ENCODE results near the gene PCYT2. TPM values are rescaled to one million over a fixed set of nuclear protein-coding genes. Genes with fewer than 3 reads are reported as not detected.

PCYT2 gene
- total RNA-seq, 1 donor from 2014 or later, result 39.7 TPM

GRCh38 chr17:81948635-81949378 lies 37.6 kb upstream of the PCYT2 start:
- no peak for ATAC-seq
- DNase-seq, result no peak
- H3K36me3 ChIP-seq, result no peaks in the 10 kb centered on the region
- H3K27me3 ChIP-seq (ENCODE audit: low read depth), result no peaks in the 10 kb centered on the region
- H3K4me3 ChIP-seq, result no peak overlapping the region
- no peaks in the 10 kb centered on the region for H3K4me1 ChIP-seq
- H3K9me3 ChIP-seq, result no peaks in the 10 kb centered on the region
- intact Hi-C loops (cut with DNase I), result no loop called here
- H3K27ac ChIP-seq, result no peak overlapping the region
- no peak for TF ChIP-seq CTCF (IDR thresholded peaks at IDR 0.05)

GRCh38 chr17:81947189-81947588 lies 36.0 kb upstream of the PCYT2 start, which contains the start of gene MYADML2:
Gene MYADML2, minus strand, starts transcription at chr17:81947233. Its CDS starts 5,492 bp downstream, at chr17:81941741.
- DNase-seq, result no peak
- no peak for ATAC-seq
- Histone ChIP-seq H3K4me1 (no peaks in the 10 kb centered on the region), H3K27me3 (ENCODE audit: low read depth) (peaks cover 11% of the 10 kb centered on the region), H3K27ac (no peak within 1 kb of the TSS), H3K4me3 (no peak within 1 kb of the TSS), H3K9me3 (no peaks in the 10 kb centered on the region), H3K36me3 (no peaks in the 10 kb centered on the region)
- intact Hi-C loops (cut with DNase I), result no loop called here
- no peak for TF ChIP-seq CTCF (IDR thresholded peaks at IDR 0.05)

- H3K4me1 ChIP-seq, result no peaks in the 10 kb centered on the region
- intact Hi-C loops (cut with DNase I), result no loop called here
- ATAC-seq (no peak), DNase-seq (no peak)
- H3K4me3 ChIP-seq, result no peak overlapping the region
- no peaks in the 10 kb centered on the region for H3K36me3 ChIP-seq
- TF ChIP-seq CTCF (IDR thresholded peaks at IDR 0.05), result no peak
- no peak overlapping the region for H3K27ac ChIP-seq
- H3K9me3 ChIP-seq, result no peaks in the 10 kb centered on the region
- peaks cover 20% of the 10 kb centered on the region for H3K27me3 ChIP-seq (ENCODE audit: low read depth)
Measured at GRCh38 chr17:81944858-81945257, 33.7 kb upstream of the PCYT2 start.

GRCh38 chr17:81942167-81942553 lies 31.0 kb upstream of the PCYT2 start:
- TF ChIP-seq CTCF (IDR thresholded peaks at IDR 0.05), result no peak
- no peak for ATAC-seq
- Histone ChIP-seq H3K36me3 (no peaks in the 10 kb centered on the region), H3K4me3 (no peak overlapping the region), H3K4me1 (no peaks in the 10 kb centered on the region), H3K27me3 (ENCODE audit: low read depth) (peaks cover 20% of the 10 kb centered on the region), H3K27ac (no peak overlapping the region), H3K9me3 (no peaks in the 10 kb centered on the region)
- DNase-seq, result no peak
- intact Hi-C loops (cut with DNase I), result no loop called here

- DNase-seq (no peak), ATAC-seq (no peak)
- Histone ChIP-seq H3K4me3 (no peak overlapping the region), H3K27me3 (ENCODE audit: low read depth) (peaks cover 23% of the 10 kb centered on the region), H3K27ac (no peak overlapping the region), H3K36me3 (no peaks in the 10 kb centered on the region), H3K4me1 (no peaks in the 10 kb centered on the region), H3K9me3 (no peaks in the 10 kb centered on the region)
- TF ChIP-seq CTCF (IDR thresholded peaks at IDR 0.05), result no peak
- intact Hi-C loops (cut with DNase I), result no loop called here
Measured at GRCh38 chr17:81941484-81942166, 30.4 kb upstream of the PCYT2 start.

All from lower lobe of right lung (tissue), 2 donors.